Neural progenitor cell (in vitro differentiated cells): Measurements from ENCODE around the gene PHC1.

Experiments
- EZH2phosphoT487 ChIP-seq: fragments of 200-600 bp; sonication (generic); IDR thresholded peaks from 2 replicates; pipeline ENCODE4 v1.6.1; 2017; ENCODE audit warnings: antibody characterized with exemption
- TF ChIP-seq, protein P1 (sequence below): fragments of 200-600 bp; sonication (generic); IDR thresholded peaks from 2 replicates; pipeline ENCODE4 v1.5.1; 2017; ENCODE audit warnings: antibody characterized with exemption, mild to moderate bottlenecking

DNA sequence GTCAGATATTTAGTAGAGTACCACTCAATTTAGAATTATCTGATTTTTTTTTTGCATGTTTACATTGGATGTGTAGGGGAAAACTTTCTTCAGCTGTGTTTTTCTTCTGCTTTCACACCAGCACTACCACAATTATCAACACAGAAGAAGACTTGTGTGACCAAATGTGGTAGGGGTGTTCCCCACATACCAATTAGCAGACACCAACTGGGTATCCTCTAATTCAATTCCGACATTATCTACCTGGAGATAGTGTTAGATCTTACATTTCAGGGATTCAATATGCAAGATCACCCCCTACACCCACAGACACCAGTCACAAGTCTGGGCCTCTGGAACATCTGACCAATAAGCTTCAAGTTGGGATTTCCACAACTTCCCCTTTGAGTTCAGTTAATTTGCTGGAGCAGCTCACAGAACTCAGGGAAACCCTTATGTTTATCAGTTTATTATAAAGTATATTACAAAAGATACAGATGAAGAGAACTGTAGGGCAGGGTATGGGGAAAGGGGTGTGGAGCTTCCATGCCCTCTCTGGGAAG, 71.0 kb downstream of the PHC1 start:
- TF ChIP-seq, protein P1, sequence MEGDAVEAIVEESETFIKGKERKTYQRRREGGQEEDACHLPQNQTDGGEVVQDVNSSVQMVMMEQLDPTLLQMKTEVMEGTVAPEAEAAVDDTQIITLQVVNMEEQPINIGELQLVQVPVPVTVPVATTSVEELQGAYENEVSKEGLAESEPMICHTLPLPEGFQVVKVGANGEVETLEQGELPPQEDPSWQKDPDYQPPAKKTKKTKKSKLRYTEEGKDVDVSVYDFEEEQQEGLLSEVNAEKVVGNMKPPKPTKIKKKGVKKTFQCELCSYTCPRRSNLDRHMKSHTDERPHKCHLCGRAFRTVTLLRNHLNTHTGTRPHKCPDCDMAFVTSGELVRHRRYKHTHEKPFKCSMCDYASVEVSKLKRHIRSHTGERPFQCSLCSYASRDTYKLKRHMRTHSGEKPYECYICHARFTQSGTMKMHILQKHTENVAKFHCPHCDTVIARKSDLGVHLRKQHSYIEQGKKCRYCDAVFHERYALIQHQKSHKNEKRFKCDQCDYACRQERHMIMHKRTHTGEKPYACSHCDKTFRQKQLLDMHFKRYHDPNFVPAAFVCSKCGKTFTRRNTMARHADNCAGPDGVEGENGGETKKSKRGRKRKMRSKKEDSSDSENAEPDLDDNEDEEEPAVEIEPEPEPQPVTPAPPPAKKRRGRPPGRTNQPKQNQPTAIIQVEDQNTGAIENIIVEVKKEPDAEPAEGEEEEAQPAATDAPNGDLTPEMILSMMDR: no peak
- no peak for TF ChIP-seq EZH2phosphoT487
